ENCODE data around the gene CD79B. TPM values are rescaled to one million over a fixed set of nuclear protein-coding genes. Genes with fewer than 3 reads are reported as not detected.

The CD79B gene
- total RNA-seq, 4 donors from 2014 or later = 0.29 to 13.4 (median 4.9) TPM

- Histone ChIP-seq H3K36me3 (no peaks in the 10 kb centered on the region), H3K27ac (no peak overlapping the region), H3K27me3 (no peaks in the 10 kb centered on the region), H3K4me1 (no peaks in the 10 kb centered on the region), H3K4me3 (no peak overlapping the region), H3K9me3 (no peaks in the 10 kb centered on the region)
- no peak for DNase-seq
- TF ChIP-seq POLR2A (IDR thresholded peaks at IDR 0.05) = no peak
- no peak for TF ChIP-seq CTCF (IDR thresholded peaks at IDR 0.05)
- intact Hi-C loops (cut with DNase I; ENCODE audit: low total_unique reads) = no loop called here
These were observed 7.3 kb upstream of the CD79B start for GRCh38 chr17:63939401-63939800.

- no peak overlapping the region for H3K4me3 ChIP-seq
- H3K4me1 ChIP-seq = no peaks in the 10 kb centered on the region
- intact Hi-C loops (cut with DNase I; ENCODE audit: low total_unique reads) = no loop called here
- no peaks in the 10 kb centered on the region for H3K9me3 ChIP-seq
- no peaks in the 10 kb centered on the region for H3K27me3 ChIP-seq
- H3K36me3 ChIP-seq = no peaks in the 10 kb centered on the region
- TF ChIP-seq CTCF (IDR thresholded peaks at IDR 0.05) (no peak), POLR2A (IDR thresholded peaks at IDR 0.05) (no peak)
- no peak for DNase-seq
- no peak overlapping the region for H3K27ac ChIP-seq
These were observed 5.8 kb upstream of the CD79B start for GRCh38 chr17:63937920-63938319.

- DNase-seq = no peak
- intact Hi-C loops (cut with DNase I; ENCODE audit: low total_unique reads) = no loop called here
- no peaks in the 10 kb centered on the region for H3K9me3 ChIP-seq
- H3K4me3 ChIP-seq = no peak overlapping the region
- no peaks in the 10 kb centered on the region for H3K4me1 ChIP-seq
- H3K36me3 ChIP-seq = no peaks in the 10 kb centered on the region
- no peaks in the 10 kb centered on the region for H3K27me3 ChIP-seq
- TF ChIP-seq POLR2A (IDR thresholded peaks at IDR 0.05) (no peak), CTCF (IDR thresholded peaks at IDR 0.05) (no peak)
- no peak overlapping the region for H3K27ac ChIP-seq
These were observed 5.2 kb upstream of the CD79B start for GRCh38 chr17:63937319-63937718.

DNA sequence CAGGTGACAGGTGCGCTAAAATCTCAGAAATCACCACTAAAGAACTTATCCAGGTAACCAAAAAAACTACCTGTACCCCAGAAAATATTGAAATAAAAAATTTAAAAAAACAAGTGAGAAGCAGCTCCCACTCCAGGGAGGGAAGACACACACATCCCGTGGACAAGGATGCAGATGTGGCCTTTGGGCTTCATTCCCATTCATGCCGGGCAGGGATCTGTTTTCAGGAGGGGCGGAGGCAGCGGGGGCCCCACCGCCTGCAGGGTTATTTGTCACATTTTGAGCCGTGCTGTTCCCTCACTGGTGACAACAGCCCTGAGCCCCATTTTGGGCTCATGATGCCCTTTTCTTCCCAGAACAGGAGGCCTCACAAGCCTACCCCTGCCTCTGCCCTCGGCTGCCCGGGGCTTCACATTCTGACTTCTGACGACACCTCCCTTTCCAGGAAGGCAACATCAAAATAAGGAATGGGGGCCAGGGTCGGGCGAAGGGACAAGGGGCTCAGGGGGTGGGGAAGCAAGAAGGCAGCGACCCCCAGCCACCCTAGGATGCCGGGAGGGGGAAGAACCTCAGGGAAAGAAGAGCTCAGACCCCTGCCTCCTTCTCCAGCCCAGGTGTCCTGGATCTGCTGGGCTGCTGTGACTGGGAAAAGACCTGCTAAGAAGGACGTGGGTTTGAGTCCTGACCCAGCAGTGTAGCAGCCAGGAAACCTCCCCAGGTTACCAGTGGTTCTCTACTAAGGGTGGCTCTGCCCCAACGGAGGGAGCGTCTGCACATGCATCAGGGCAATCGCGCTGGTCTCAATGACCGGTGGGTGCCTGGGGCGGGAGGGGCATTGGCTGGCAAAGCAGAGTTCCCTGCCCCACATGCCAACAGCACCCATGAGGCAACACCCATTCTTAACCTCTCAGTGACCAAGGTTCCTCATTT is 2.3 kb upstream of the CD79B start:
- TF ChIP-seq CTCF (IDR thresholded peaks at IDR 0.05) (no peak), POLR2A (IDR thresholded peaks at IDR 0.05) (no peak)
- no peaks in the 10 kb centered on the region for H3K36me3 ChIP-seq
- no peaks in the 10 kb centered on the region for H3K9me3 ChIP-seq
- DNase-seq = no peak
- no peaks in the 10 kb centered on the region for H3K27me3 ChIP-seq
- no peaks in the 10 kb centered on the region for H3K4me1 ChIP-seq
- no peak overlapping the region for H3K27ac ChIP-seq
- intact Hi-C loops (cut with DNase I; ENCODE audit: low total_unique reads) = no loop called here
- no peak overlapping the region for H3K4me3 ChIP-seq

DNA sequence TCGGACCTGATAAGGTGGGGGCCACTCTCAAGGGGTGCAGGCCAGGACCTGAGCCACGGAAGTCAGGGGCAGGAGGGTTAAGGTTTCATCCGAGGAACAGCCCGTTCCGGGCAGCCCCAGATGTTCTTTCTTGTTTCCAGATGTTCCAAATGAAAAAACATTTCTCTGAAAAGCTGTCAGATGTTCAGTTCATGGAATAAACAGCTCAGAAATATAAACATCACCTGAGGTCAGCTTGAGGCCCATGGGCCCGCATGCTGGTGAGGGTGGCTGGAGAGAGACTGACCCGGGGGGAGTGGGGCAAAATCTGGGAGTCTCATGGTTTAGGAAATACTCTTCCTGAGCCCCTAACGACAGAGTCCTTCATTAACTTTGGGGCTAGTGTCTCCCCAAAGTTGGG is 1.5 kb upstream of the CD79B start:
- no peak overlapping the region for H3K4me3 ChIP-seq
- intact Hi-C loops (cut with DNase I; ENCODE audit: low total_unique reads) = no loop called here

More for the DNA sequence above, 1.5 kb upstream of the CD79B start:
- no peak for DNase-seq
- TF ChIP-seq CTCF (IDR thresholded peaks at IDR 0.05) = no peak
- no peak for TF ChIP-seq POLR2A (IDR thresholded peaks at IDR 0.05)
- Histone ChIP-seq H3K27ac (no peak overlapping the region), H3K36me3 (no peaks in the 10 kb centered on the region), H3K27me3 (no peaks in the 10 kb centered on the region), H3K4me1 (no peaks in the 10 kb centered on the region), H3K9me3 (no peaks in the 10 kb centered on the region)
